Measurements from ENCODE around the gene ZFYVE28. TPM values are rescaled to one million over a fixed set of nuclear protein-coding genes. Genes with fewer than 3 reads are reported as not detected.
A peak's percentile ranks its signal among the peaks of the same experiment; 100 is the strongest.

The ZFYVE28 gene
- total RNA-seq, 4 donors from 2014 or later = 44.8 to 110 (median 69.6) TPM

DNA sequence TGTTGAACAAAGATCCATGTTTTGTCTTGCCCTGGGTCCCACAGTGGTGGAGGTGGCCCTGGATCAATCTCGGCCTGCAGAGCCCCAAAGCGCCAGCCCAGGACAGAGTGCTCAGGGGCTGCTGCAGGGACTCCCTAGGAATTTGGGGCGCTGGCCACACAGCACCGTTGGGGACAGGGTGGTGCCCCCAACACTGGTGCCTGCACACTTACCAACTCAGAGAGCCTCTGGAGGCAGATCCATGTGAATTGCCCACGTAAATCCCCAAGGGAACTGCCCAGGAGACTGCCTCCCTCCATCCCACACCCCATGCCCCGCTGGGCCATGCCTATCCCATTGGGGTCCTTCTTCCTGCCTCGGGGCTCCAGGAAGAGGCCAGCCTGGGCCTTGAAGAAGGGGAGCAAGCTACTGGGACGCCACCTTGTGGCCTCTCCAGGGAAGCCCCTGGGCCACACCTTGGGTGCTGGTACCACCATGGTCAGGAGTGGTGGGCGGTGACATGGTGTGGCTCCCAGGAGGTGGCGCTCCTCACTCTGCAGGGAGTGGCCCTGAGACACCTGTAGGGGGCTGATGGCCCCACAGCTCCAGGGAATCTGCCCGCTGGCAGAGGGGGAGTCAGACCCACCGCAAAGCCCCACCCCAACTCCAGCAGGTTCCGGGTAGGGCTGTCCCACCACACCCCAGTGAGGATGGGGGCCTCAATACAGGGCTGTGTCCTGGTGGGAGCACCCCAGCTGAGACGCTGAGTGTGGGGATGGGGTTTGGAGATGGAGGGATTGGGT, 23.1 kb upstream of the ZFYVE28 start:
- WGBS, 2 donors (ENCODE audit: low coverage in 1 of 2) = 43% methylated on average over 12 of the region's 14 CpGs; no CpG with 5 or more reads in 1 of the 2 donors
- Histone ChIP-seq H3K4me1 (no peaks in the 10 kb centered on the region), H3K27me3 (no peaks in the 10 kb centered on the region), H3K27ac (no peak overlapping the region), H3K36me3 (no peaks in the 10 kb centered on the region), H3K9me3 (no peaks in the 10 kb centered on the region), H3K4me3 (no peak overlapping the region)
- in situ Hi-C loops (cut with MboI; ENCODE audit: low pct_ligation_motif_present in 1 of 4, low pct_unique_long_range_greater_than_20kb in 1 of 4, low sequenced_read_pairs in 3 of 4) (loop anchor here in 2 of 4 donors (10.0 to 25.0 kb wide), 2 partner anchors 217 to 229 kb away; no protein-coding TSS in a partner anchor), intact Hi-C loops (cut with DNase I; ENCODE audit: low total_unique reads) (loop anchor here (10.0 kb wide), 1 partner anchor 227 kb away; no protein-coding TSS in a partner anchor)
- peak; percentile 78 for DNase-seq
- no peak for TF ChIP-seq EP300 (IDR thresholded peaks at IDR 0.05; ENCODE audit: low read depth)
- no peak for TF ChIP-seq POLR2AphosphoS5 (IDR thresholded peaks at IDR 0.05)
- no peak for TF ChIP-seq POLR2A (IDR thresholded peaks at IDR 0.05)
- TF ChIP-seq, protein P1, sequence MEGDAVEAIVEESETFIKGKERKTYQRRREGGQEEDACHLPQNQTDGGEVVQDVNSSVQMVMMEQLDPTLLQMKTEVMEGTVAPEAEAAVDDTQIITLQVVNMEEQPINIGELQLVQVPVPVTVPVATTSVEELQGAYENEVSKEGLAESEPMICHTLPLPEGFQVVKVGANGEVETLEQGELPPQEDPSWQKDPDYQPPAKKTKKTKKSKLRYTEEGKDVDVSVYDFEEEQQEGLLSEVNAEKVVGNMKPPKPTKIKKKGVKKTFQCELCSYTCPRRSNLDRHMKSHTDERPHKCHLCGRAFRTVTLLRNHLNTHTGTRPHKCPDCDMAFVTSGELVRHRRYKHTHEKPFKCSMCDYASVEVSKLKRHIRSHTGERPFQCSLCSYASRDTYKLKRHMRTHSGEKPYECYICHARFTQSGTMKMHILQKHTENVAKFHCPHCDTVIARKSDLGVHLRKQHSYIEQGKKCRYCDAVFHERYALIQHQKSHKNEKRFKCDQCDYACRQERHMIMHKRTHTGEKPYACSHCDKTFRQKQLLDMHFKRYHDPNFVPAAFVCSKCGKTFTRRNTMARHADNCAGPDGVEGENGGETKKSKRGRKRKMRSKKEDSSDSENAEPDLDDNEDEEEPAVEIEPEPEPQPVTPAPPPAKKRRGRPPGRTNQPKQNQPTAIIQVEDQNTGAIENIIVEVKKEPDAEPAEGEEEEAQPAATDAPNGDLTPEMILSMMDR (IDR thresholded peaks at IDR 0.05) = peak; percentile 61 to 82 (median 69)

DNA sequence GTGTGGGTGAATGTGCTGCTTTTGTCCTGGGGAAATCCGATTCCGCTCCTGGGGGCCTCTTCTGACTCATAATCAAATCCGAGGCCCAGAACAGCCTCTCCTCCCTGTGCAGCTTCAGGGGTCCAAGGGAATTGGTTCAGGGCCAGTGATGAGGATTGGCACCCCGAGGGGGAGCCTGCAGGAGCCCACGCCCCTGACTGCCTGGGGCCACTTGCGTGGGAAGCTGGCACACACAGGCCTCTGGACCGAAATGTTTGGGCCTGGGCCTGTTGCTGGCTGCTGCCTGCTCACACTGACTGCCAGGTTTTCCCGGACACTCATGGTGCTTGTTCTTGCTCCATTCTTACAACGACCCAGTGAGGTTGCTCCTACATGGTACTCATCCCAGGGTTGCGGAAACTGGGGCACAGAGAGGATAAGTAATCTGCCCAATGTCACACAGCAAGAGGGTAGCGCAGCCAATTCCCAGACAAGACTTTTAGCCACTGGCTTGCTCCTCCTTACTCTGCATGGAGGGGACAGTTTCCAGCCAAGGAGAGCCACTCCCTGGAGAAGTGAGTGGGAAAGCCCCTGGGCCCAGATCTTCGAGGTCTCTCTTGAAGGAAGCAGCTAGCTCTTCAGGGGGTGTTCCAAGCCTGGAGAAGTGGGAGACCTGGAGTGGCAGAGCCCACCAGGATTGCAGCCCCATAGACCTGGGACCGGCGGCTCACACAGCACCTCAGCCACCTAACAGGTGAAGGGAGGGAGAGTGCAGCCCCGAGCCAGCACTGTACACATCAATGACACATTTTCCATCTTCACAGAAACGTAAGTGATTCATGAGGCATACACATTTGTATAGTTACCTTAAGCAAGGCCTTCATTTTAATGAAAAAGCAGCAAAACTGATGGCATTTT, 20.6 kb upstream of the ZFYVE28 start:
- TF ChIP-seq POLR2AphosphoS5 (IDR thresholded peaks at IDR 0.05) (no peak), EP300 (IDR thresholded peaks at IDR 0.05; ENCODE audit: low read depth) (no peak), POLR2A (IDR thresholded peaks at IDR 0.05) (no peak)
- TF ChIP-seq, protein P1 (IDR thresholded peaks at IDR 0.05) = no peak
- H3K9me3 ChIP-seq = no peaks in the 10 kb centered on the region
- WGBS, 2 donors (ENCODE audit: low coverage in 1 of 2) = 82% methylated on average over 16 of the region's 16 CpGs; no CpG with 5 or more reads in 1 of the 2 donors
- in situ Hi-C loops (cut with MboI; ENCODE audit: low pct_ligation_motif_present in 1 of 4, low pct_unique_long_range_greater_than_20kb in 1 of 4, low sequenced_read_pairs in 3 of 4) (loop anchor here in 1 of 4 donors (25.0 kb wide), 1 partner anchor 227 kb away; no protein-coding TSS in a partner anchor), intact Hi-C loops (cut with DNase I; ENCODE audit: low total_unique reads) (no loop called here)
- no peak overlapping the region for H3K27ac ChIP-seq
- no peak for DNase-seq
- no peaks in the 10 kb centered on the region for H3K36me3 ChIP-seq
- no peak overlapping the region for H3K4me3 ChIP-seq
- H3K4me1 ChIP-seq = no peaks in the 10 kb centered on the region
- no peaks in the 10 kb centered on the region for H3K27me3 ChIP-seq

DNA sequence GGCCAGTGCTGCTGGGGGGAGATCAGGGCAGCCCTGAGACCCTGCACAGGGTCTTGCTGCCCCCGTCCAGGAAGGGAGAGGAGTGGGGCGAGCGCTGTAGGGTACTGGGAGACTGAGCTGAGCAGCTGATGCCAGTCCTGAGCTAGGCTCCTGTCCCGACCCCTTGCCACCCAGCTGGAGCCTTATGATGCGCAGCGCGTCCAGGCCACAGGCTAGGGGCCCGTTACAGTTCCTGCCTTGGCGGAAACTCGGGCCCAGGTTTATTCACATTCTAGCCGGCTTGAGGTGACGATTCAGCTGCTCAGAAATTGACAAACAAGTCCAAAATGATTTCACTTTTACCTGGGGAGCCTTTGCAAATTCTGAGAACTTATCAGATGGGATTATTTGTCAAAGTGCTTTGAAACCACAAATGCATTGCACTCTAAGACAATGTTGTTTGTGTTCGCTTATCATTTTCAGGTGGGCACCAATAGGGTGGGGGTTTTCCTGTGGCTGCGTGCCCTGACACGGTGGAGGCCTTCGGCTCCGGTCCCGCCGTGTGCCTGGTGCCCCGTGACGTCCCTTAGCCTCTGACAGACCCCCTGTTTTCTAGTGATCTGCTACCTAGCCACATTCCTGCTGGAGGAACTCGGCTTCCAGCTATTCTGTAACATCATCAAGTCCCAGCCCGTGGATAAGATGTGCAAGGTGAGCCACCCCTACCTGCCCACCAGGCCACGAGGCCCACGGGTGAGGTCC, 19.2 kb upstream of the ZFYVE28 start:
- no peak for TF ChIP-seq POLR2A (IDR thresholded peaks at IDR 0.05)
- TF ChIP-seq EP300 (IDR thresholded peaks at IDR 0.05; ENCODE audit: low read depth) = no peak
- TF ChIP-seq, protein P1 (IDR thresholded peaks at IDR 0.05) = no peak
- no peak for TF ChIP-seq POLR2AphosphoS5 (IDR thresholded peaks at IDR 0.05)
- in situ Hi-C loops (cut with MboI; ENCODE audit: low pct_ligation_motif_present in 1 of 4, low pct_unique_long_range_greater_than_20kb in 1 of 4, low sequenced_read_pairs in 3 of 4) = loop anchor here in 1 of 4 donors (25.0 kb wide), 1 partner anchor 225 kb away; no protein-coding TSS in a partner anchor
- no peak overlapping the region for H3K4me3 ChIP-seq
- intact Hi-C loops (cut with DNase I; ENCODE audit: low total_unique reads) = no loop called here
- 82% methylated on average over 25 of the region's 25 CpGs; no CpG with 5 or more reads in 1 of the 2 donors for WGBS, 2 donors (ENCODE audit: low coverage in 1 of 2)
- H3K9me3 ChIP-seq = no peaks in the 10 kb centered on the region
- H3K27me3 ChIP-seq = no peaks in the 10 kb centered on the region
- H3K36me3 ChIP-seq = no peaks in the 10 kb centered on the region
- no peak overlapping the region for H3K27ac ChIP-seq
- H3K4me1 ChIP-seq = no peaks in the 10 kb centered on the region
- DNase-seq = no peak
